SH-SY5Y (cell line): ENCODE results near the gene MMEL1.

Experiments used
- GATA2 ChIP-seq: IDR thresholded peaks from 2 replicates; pipeline ENCODE4 v1.6.1; 2011; ENCODE audit warnings: mild to moderate bottlenecking, low read depth, low read length
- GATA3 ChIP-seq: IDR thresholded peaks from 2 replicates; pipeline ENCODE4 v1.6.1; 2011; ENCODE audit warnings: low read depth, mild to moderate bottlenecking, low read length, moderate library complexity

DNA sequence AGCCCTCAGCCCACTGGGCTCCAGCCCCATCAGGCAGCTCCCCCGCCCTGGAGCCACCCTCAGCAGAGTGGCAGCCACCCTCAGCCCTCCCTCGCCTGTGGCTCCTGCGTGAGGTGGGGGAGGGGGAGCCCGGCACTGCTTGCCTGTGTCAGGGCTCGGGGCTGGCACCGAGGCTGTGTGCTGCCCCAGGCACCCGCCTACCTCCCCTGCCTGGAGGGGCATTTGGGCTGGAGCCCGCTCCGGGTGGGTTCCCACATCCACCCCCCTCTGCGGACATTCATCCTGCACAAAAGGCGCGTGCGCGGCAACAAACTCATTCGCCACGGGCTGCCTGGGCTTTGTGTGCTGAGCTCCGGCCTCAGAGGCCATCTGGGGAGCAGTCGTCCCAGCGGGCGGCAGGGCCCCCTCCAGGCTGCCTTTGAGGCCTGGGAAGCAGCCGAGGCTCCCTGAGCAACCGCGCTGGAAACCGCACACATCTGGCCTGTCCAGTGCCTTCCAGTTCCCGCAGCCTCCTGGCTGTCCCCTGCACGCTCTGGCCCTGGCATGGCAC lies 89.2 kb downstream of the MMEL1 start:
- TF ChIP-seq GATA2 (no peak), GATA3 (no peak)
